Ishikawa (cell line): ENCODE data around the gene ZAR1L.

Source experiments
- CEBPB ChIP-seq: IDR thresholded peaks from 2 replicates; pipeline ENCODE4 v1.6.1; 2012
- CREB1 ChIP-seq: IDR thresholded peaks from 2 replicates; pipeline ENCODE4 v1.6.1; 2012; ENCODE audit warnings: low read depth
- EGR1 ChIP-seq: IDR thresholded peaks from 2 replicates; pipeline ENCODE4 v1.6.1; 2012
- EP300 ChIP-seq: IDR thresholded peaks from 2 replicates; pipeline ENCODE4 v1.6.1; 2012; ENCODE audit warnings: borderline replicate concordance
- FOXM1 ChIP-seq: IDR thresholded peaks from 2 replicates; pipeline ENCODE4 v1.6.1; 2012; ENCODE audit warnings: low read depth, borderline replicate concordance
- MAX ChIP-seq: IDR thresholded peaks from 2 replicates; pipeline ENCODE4 v1.6.1; 2012
- RAD21 ChIP-seq: IDR thresholded peaks from 2 replicates; pipeline ENCODE4 v1.6.1; 2012; ENCODE audit warnings: low read depth
- REST ChIP-seq: IDR thresholded peaks from 2 replicates; pipeline ENCODE4 v1.6.1; 2012; ENCODE audit warnings: low read depth, mild to moderate bottlenecking
- TAF1 ChIP-seq: IDR thresholded peaks from 2 replicates; pipeline ENCODE4 v1.6.1; 2012; ENCODE audit warnings: low read depth, mild to moderate bottlenecking
- TCF12 ChIP-seq: IDR thresholded peaks from 2 replicates; pipeline ENCODE4 v1.6.1; 2012; ENCODE audit warnings: low read depth
- TEAD4 ChIP-seq: IDR thresholded peaks from 2 replicates; pipeline ENCODE4 v1.6.1; 2012
- USF1 ChIP-seq: IDR thresholded peaks from 2 replicates; pipeline ENCODE4 v1.6.1; 2012
- YY1 ChIP-seq: IDR thresholded peaks from 2 replicates; pipeline ENCODE4 v1.6.1; 2012; ENCODE audit warnings: low read depth
- ZBTB7A ChIP-seq: IDR thresholded peaks from 2 replicates; pipeline ENCODE4 v1.6.1; 2012; ENCODE audit warnings: low read depth

Gene ZAR1L

GRCh38 chr13:32302461-32302860 is 12.7 kb downstream of the ZAR1L start:
- TF ChIP-seq TCF12 (no peak), TAF1 (no peak), YY1 (no peak), EP300 (no peak), CEBPB (no peak)

GRCh38 chr13:32300920-32301319 is 14.2 kb downstream of the ZAR1L start:
- no peak for TF ChIP-seq CEBPB
- no peak for TF ChIP-seq TEAD4
- TF ChIP-seq EGR1 = no peak
- no peak for TF ChIP-seq EP300
- TF ChIP-seq MAX = no peak
- TF ChIP-seq CREB1 = no peak
- TF ChIP-seq FOXM1 = no peak
- no peak for TF ChIP-seq ZBTB7A
- TF ChIP-seq TCF12 = no peak
- TF ChIP-seq USF1 = no peak
- no peak for TF ChIP-seq REST

- TF ChIP-seq FOXM1 (no peak), CEBPB (no peak), YY1 (no peak), REST (no peak), USF1 (no peak), RAD21 (no peak), MAX (no peak), TEAD4 (no peak)
Observed at GRCh38 chr13:32300406-32300805, 14.8 kb downstream of the ZAR1L start.

- TF ChIP-seq REST = no peak
- no peak for TF ChIP-seq FOXM1
- no peak for TF ChIP-seq TEAD4
- no peak for TF ChIP-seq TAF1
- TF ChIP-seq CEBPB = no peak
- no peak for TF ChIP-seq CREB1
- no peak for TF ChIP-seq EGR1
- TF ChIP-seq TCF12 = no peak
- no peak for TF ChIP-seq YY1
- TF ChIP-seq RAD21 = no peak
- no peak for TF ChIP-seq MAX
Observed at GRCh38 chr13:32299893-32300292, 15.3 kb downstream of the ZAR1L start.

GRCh38 chr13:32298695-32299094 is 16.5 kb downstream of the ZAR1L start:
- TF ChIP-seq FOXM1 (no peak), RAD21 (no peak), CREB1 (no peak), TCF12 (no peak), EP300 (no peak), TAF1 (no peak), TEAD4 (no peak), YY1 (no peak)
